ENCODE results near the gene PVR.
"Not testable (repeated sequence)": the region's sequence is repeated elsewhere in the genome, so short reads cannot be mapped to it uniquely, and the experiment has no call there.

PVR gene

DNA sequence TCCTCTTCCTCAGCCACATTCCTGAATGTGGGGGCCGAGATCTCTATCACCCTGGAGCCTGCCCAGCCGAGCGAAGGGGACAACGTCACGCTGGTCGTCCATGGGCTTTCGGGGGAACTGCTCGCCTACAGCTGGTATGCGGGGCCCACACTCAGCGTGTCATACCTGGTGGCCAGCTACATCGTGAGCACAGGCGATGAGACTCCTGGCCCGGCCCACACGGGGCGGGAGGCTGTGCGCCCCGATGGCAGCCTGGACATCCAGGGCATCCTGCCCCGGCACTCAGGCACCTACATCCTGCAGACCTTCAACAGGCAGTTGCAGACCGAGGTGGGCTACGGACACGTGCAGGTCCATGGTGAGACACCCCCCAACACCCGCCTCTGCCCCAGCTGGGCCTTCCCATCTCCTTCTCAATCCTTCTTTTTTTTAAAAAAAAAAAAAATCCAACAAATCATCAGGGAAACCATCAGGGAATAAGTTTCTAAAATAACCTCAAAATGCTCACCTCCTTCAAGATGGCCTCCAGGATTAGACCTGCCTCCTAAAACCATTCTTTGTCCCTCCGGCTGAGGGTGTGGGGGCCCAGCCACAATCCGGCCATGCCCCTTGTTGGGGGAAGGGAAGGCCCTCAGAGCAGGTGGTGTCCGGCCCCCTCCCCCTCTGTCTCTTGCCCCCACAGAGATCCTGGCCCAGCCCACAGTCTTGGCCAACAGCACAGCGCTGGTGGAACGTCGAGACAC, 59.8 kb downstream of the PVR start:
- TF ChIP-seq CTCF (IDR thresholded peaks at IDR 0.05; ENCODE audit: borderline replicate concordance, control extremely low read depth, extremely low read depth, insufficient read depth, missing control alignments), result no peak
- DNase-seq (ENCODE audit: low spot score), result no peak
- in situ Hi-C loops (cut with MboI; ENCODE audit: low sequenced_read_pairs, unreplicated experiment), result no loop called here

- no peak for DNase-seq (ENCODE audit: low spot score)
- no peak for TF ChIP-seq CTCF (IDR thresholded peaks at IDR 0.05; ENCODE audit: borderline replicate concordance, control extremely low read depth, extremely low read depth, insufficient read depth, missing control alignments)
- in situ Hi-C loops (cut with MboI; ENCODE audit: low sequenced_read_pairs, unreplicated experiment), result no loop called here
Measured at GRCh38 chr19:44704982-44705381, 61.3 kb downstream of the PVR start.

DNA sequence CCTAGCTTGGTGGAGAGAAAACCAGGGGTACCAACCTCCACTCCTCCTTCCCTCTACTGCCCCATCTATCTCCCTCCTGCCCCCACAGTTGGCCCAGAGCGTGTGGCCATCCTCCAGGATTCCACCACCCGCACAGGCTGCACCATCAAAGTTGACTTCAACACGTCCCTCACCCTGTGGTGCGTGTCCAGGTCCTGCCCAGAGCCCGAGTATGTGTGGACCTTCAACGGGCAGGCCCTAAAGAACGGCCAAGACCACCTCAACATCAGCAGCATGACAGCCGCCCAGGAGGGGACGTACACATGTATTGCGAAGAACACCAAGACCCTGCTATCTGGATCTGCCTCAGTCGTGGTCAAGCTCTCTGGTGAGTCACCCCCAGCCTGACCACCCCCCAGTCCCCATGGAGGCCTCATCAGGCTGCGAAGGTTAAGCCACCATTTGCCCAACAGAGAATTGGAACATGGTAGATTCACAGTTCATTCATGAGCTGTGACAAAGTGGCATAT, 61.8 kb downstream of the PVR start:
- no peak for DNase-seq (ENCODE audit: low spot score)
- TF ChIP-seq CTCF (IDR thresholded peaks at IDR 0.05; ENCODE audit: borderline replicate concordance, control extremely low read depth, extremely low read depth, insufficient read depth, missing control alignments), result no peak
- in situ Hi-C loops (cut with MboI; ENCODE audit: low sequenced_read_pairs, unreplicated experiment), result no loop called here

DNA sequence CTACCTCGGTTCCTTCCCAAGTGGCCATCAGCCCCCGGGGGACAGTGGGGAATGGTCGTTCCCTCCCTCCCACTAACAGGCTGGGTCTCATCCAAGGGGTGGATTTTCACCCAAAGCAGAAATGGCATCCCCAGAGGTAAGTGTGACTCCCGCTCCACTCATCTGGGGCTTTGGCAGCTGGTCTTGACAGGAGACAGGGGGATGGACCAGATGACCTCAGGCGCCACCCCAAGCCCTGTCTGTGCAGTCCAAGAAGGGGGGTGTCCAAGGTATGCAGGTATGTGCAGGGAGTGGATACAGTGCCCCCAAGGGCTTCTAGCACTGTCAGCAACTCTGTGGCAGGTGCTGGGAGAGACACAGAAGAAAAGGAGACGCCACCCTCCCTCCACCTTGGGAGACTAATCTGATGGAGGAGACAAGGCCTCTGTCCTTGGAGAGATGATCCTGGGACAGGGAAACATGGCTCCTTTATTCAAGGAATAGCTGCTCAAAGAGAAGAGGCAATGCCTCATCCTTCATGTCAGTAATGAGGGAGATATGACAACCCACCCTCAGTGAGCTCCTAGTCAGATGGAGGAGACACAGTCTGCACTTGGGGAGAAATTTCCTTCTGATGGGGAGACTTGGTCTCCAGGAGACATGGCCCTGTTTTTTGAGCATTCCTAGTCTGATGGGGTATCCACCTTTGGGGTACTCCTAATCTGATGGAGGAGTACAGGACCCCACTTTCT, 63.0 kb downstream of the PVR start:
- TF ChIP-seq CTCF (IDR thresholded peaks at IDR 0.05; ENCODE audit: borderline replicate concordance, control extremely low read depth, extremely low read depth, insufficient read depth, missing control alignments), result no peak
- in situ Hi-C loops (cut with MboI; ENCODE audit: low sequenced_read_pairs, unreplicated experiment), result no loop called here
- DNase-seq (ENCODE audit: low spot score), result no peak

DNA sequence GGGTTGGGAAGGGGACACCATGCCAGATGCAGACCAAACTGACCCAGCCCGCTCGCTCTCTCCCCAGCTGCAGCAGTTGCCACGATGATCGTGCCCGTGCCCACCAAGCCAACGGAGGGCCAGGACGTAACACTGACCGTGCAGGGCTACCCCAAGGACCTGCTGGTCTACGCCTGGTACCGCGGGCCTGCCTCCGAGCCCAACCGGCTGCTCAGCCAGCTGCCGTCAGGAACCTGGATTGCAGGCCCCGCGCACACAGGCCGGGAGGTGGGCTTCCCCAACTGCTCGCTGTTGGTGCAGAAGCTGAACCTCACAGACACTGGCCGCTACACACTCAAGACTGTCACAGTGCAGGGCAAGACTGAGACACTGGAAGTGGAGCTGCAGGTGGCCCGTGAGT, 64.1 kb downstream of the PVR start:
- no peak for DNase-seq (ENCODE audit: low spot score)
- no peak for TF ChIP-seq CTCF (IDR thresholded peaks at IDR 0.05; ENCODE audit: borderline replicate concordance, control extremely low read depth, extremely low read depth, insufficient read depth, missing control alignments)
- in situ Hi-C loops (cut with MboI; ENCODE audit: low sequenced_read_pairs, unreplicated experiment), result no loop called here

DNA sequence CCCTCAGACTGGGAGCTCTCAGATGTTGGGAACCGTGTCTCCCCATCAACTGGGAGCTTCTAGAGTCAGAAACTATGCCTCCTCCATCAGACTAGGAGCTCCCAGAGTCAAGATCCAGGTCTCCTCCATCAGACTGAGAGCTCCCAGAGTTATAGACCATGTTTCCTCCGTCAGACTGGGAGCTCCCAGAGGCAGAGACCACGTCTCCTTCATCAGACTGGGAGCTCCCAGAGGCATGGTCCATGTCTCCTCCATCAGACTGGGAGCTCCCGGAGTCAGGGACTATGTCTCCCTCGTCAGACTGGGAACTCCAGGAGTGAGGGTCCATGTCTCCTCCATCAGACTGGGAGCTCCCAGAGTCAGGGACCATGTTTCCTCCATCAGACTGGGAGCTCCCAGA, 65.2 kb downstream of the PVR start:
- in situ Hi-C loops (cut with MboI; ENCODE audit: low sequenced_read_pairs, unreplicated experiment), result no loop called here
- no peak for TF ChIP-seq CTCF (IDR thresholded peaks at IDR 0.05; ENCODE audit: borderline replicate concordance, control extremely low read depth, extremely low read depth, insufficient read depth, missing control alignments)
- no peak for DNase-seq (ENCODE audit: low spot score)

DNA sequence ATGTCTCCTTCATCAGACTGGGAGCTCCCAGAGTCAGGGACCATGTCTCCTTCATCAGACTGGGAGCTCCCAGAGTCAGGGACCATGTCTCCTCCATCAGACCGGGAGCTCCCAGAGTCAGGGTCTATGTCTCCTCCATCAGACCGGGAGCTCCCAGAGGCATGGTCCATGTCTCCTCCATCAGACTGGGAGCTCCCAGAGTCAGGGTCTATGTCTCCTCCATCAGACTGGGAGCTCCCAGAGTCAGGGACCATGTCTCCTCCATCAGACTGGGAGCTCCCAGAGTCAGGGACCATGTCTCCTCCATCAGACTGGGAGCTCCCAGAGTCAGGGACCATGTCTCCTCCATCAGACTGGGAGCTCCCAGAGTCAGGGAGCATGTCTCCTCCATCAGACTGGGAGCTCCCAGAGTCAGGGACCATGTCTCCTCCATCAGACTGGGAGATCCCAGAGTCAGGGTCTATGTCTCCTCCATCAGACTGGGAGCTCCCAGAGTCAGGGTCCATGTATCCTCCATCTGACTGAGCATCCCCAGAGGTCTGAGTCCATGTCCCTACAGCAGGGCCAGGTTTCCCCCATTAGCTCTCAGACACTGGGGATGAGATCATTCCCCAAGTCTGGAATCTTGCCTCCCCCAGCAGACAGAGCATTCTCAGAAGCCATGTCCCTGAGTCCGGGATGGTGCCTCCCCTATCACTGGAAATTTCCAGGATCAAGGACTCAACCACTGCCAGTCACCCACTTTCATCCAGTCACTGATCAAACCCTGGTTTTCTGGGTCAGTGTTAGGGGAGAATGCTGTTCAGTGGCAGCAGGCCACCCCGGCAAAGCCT, 65.9 kb downstream of the PVR start:
- DNase-seq (ENCODE audit: low spot score); in situ Hi-C loops (cut with MboI; ENCODE audit: low sequenced_read_pairs, unreplicated experiment): not testable (repeated sequence)
